ENCODE results near the gene RPL18.

The RPL18 gene

GRCh38 chr19:48619692-48620585, 961 bp upstream of the RPL18 start:
- TF ChIP-seq POLR2AphosphoS5 (IDR thresholded peaks at IDR 0.05; ENCODE audit: low read depth, low read length) (no peak; the same call in 1 of the 2 replicates), FOXP2 (optimal IDR thresholded peaks at IDR 0.05; ENCODE audit: borderline replicate concordance, extremely low read depth, extremely low read length, insufficient read depth) (no peak), TAF1 (IDR thresholded peaks at IDR 0.05; ENCODE audit: borderline replicate concordance, insufficient read depth, low read length) (no peak), REST (IDR thresholded peaks at IDR 0.05; ENCODE audit: insufficient read depth in 1 of 2, low read depth in 2 of 2, low read length in 2 of 2) (no peak), SIN3A (IDR thresholded peaks at IDR 0.05; ENCODE audit: borderline replicate concordance, insufficient read depth, low read length) (no peak)

GRCh38 chr19:48618278-48618915, 581 bp downstream of the RPL18 start:
- no peak for TF ChIP-seq FOXP2 (optimal IDR thresholded peaks at IDR 0.05; ENCODE audit: borderline replicate concordance, extremely low read depth, extremely low read length, insufficient read depth)
- TF ChIP-seq TAF1 (IDR thresholded peaks at IDR 0.05; ENCODE audit: borderline replicate concordance, insufficient read depth, low read length) = no peak
- no peak for TF ChIP-seq REST (IDR thresholded peaks at IDR 0.05; ENCODE audit: insufficient read depth in 1 of 2, low read depth in 2 of 2, low read length in 2 of 2)
- no peak for TF ChIP-seq SIN3A (IDR thresholded peaks at IDR 0.05; ENCODE audit: borderline replicate concordance, insufficient read depth, low read length)
- TF ChIP-seq POLR2AphosphoS5 (IDR thresholded peaks at IDR 0.05; ENCODE audit: low read depth, low read length) = no peak

- TF ChIP-seq SIN3A (IDR thresholded peaks at IDR 0.05; ENCODE audit: borderline replicate concordance, insufficient read depth, low read length) = no peak
- TF ChIP-seq REST (IDR thresholded peaks at IDR 0.05; ENCODE audit: insufficient read depth in 1 of 2, low read depth in 2 of 2, low read length in 2 of 2) = no peak
These were observed 1.6 kb downstream of the RPL18 start for GRCh38 chr19:48617146-48617937.

- TF ChIP-seq SIN3A (IDR thresholded peaks at IDR 0.05; ENCODE audit: borderline replicate concordance, insufficient read depth, low read length) (no peak), FOXP2 (optimal IDR thresholded peaks at IDR 0.05; ENCODE audit: borderline replicate concordance, extremely low read depth, extremely low read length, insufficient read depth) (no peak), REST (IDR thresholded peaks at IDR 0.05; ENCODE audit: insufficient read depth in 1 of 2, low read depth in 2 of 2, low read length in 2 of 2) (no peak), POLR2AphosphoS5 (IDR thresholded peaks at IDR 0.05; ENCODE audit: low read depth, low read length) (no peak), TAF1 (IDR thresholded peaks at IDR 0.05; ENCODE audit: borderline replicate concordance, insufficient read depth, low read length) (no peak)
These were observed 2.4 kb downstream of the RPL18 start for GRCh38 chr19:48616491-48617056.
